Kidney (tissue), 14 donors: Measurements from ENCODE around the gene CWC22. TPM values are rescaled to one million over a fixed set of nuclear protein-coding genes. Genes with fewer than 3 reads are reported as not detected.

Source experiments
- DNase-seq, 5 donors: peaks; one replicate each; pipeline ENCODE4 v3.0.0-alpha.2; 2013 to 2020
- FAIRE-seq: peaks from 2 replicates; lab custom pipeline; 2012; peaks lifted over from hg19 to GRCh38; lab: Jason Lieb, UNC
- H3K27ac ChIP-seq, 2 donors: one replicate each; pipeline ENCODE4 v1.7.0; 2013; ENCODE audit warnings: low read depth in 2 of 2, low read length in 2 of 2, inconsistent platforms in 1 of 2
- H3K27me3 ChIP-seq: one replicate; pipeline ENCODE4 v1.7.1; 2013; ENCODE audit warnings: low read length, inconsistent platforms; ENCODE audit not compliant: control insufficient read depth, insufficient read depth
- H3K36me3 ChIP-seq, 3 donors: one replicate each; pipeline versions ENCODE4 v1.7.0 to v1.7.1; 2013; ENCODE audit warnings: low read length in 3 of 3, control low read depth in 1 of 3, inconsistent platforms in 1 of 3; ENCODE audit not compliant: insufficient read depth in 3 of 3, control insufficient read depth in 2 of 3
- H3K4me1 ChIP-seq, 3 donors: one replicate each; pipeline versions ENCODE4 v1.7.0 to v1.7.1; 2013; ENCODE audit warnings: low read length in 3 of 3, inconsistent platforms in 1 of 3, low read depth in 1 of 3; ENCODE audit not compliant: control insufficient read depth in 2 of 3, insufficient read depth in 2 of 3
- H3K4me3 ChIP-seq, 3 donors: one replicate each; pipeline versions ENCODE4 v1.7.0 to v1.8.1; 2013; ENCODE audit warnings: low read length in 3 of 3, control low read depth in 1 of 3, inconsistent platforms in 1 of 3
- H3K9ac ChIP-seq, 3 donors: one replicate each; pipeline versions ENCODE4 v1.7.0 to v1.7.1; 2013; ENCODE audit warnings: low read length in 3 of 3, control low read depth in 1 of 3, inconsistent platforms in 1 of 3
- H3K9me3 ChIP-seq, 3 donors: one replicate each; pipeline versions ENCODE4 v1.7.0 to v1.7.1; 2013; ENCODE audit warnings: low read length in 3 of 3, control low read depth in 1 of 3, inconsistent platforms in 1 of 3; ENCODE audit not compliant: control insufficient read depth in 2 of 3, insufficient read depth in 1 of 3
- intact Hi-C: fragments of 100-400 bp; cut with DNase I; formaldehyde crosslinking; loops from one replicate; pipeline ENCODE4 v1.11.1; 2022
- polyA plus RNA-seq: library from polyadenylated mRNA; stranded (reverse); fragments of 350-450 nt; fragmentation: Illumina TruSeq; extraction: RNeasy Lipid Tissue Mini Kit (QIAGEN cat#74804); gene quantifications from one replicate; pipeline ENCODE4 v1.2.3, GENCODE V29; 2014; ENCODE audit warnings: low read depth, low replicate concordance; ENCODE audit not compliant: insufficient read depth
- total RNA-seq: library from RNA; stranded (reverse); fragmentation: NEBNext Ultra II Directional; extraction: Animal tissue kit (Norgen Biotek cat#: 25700); gene quantifications from one replicate; pipeline ENCODE4 v1.2.1, GENCODE V29; 2021
- TF ChIP-seq, protein P1 (sequence below): IDR thresholded peaks from 3 replicates; pipeline ENCODE4 v1.5.1; 2012; ENCODE audit warnings: mild to moderate bottlenecking, moderate library complexity, borderline replicate concordance; ENCODE audit not compliant: insufficient read depth; ENCODE audit errors: extremely low read depth
- donor health status: control.
- donor health status: control.
- donor health status: control.
- donor health status: control.
- donor health status: control.
- donor health status: DM: yes; HTN: yes; CAD: no.
- donor health status: Normal renal cell carcinoma (clear cell type).

The CWC22 gene
- total and polyA plus RNA-seq, 2 donors from 2014 or later, result 10.3 to 20.6 TPM

DNA sequence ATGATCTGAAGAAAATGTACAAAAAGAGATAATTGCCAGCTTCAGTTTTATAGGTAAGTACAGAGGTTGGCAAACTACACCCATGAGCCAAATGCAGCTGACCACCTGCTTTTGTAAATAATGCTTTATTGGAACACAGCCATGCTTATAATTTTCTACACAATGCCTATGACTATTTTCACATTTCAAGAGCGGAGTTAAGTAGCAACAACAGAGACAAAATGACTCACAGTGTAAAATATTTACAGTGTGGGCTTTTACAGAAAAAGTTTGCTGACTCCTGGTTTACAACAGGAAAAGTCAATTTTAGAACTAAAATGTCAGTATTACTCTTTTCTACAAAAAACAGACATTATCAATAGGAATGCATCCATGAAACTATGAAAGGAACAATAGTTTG is 26.0 kb downstream of the CWC22 start:
- intact Hi-C loops, result no loop called here
- H3K9me3 ChIP-seq, result no peaks in the 10 kb centered on the region
- H3K27ac ChIP-seq, result no peak overlapping the region
- H3K27me3 ChIP-seq, result no peaks in the 10 kb centered on the region
- H3K9ac ChIP-seq, result no peak overlapping the region
- DNase-seq, result no peak
- no peak overlapping the region for H3K4me3 ChIP-seq
- H3K36me3 ChIP-seq, result peaks cover 10 to 25% (median 15%) of the 10 kb centered on the region in 3 donors
- TF ChIP-seq, protein P1, sequence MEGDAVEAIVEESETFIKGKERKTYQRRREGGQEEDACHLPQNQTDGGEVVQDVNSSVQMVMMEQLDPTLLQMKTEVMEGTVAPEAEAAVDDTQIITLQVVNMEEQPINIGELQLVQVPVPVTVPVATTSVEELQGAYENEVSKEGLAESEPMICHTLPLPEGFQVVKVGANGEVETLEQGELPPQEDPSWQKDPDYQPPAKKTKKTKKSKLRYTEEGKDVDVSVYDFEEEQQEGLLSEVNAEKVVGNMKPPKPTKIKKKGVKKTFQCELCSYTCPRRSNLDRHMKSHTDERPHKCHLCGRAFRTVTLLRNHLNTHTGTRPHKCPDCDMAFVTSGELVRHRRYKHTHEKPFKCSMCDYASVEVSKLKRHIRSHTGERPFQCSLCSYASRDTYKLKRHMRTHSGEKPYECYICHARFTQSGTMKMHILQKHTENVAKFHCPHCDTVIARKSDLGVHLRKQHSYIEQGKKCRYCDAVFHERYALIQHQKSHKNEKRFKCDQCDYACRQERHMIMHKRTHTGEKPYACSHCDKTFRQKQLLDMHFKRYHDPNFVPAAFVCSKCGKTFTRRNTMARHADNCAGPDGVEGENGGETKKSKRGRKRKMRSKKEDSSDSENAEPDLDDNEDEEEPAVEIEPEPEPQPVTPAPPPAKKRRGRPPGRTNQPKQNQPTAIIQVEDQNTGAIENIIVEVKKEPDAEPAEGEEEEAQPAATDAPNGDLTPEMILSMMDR, result no peak
- no peak for FAIRE-seq
- H3K4me1 ChIP-seq, result no peaks in the 10 kb centered on the region

DNA sequence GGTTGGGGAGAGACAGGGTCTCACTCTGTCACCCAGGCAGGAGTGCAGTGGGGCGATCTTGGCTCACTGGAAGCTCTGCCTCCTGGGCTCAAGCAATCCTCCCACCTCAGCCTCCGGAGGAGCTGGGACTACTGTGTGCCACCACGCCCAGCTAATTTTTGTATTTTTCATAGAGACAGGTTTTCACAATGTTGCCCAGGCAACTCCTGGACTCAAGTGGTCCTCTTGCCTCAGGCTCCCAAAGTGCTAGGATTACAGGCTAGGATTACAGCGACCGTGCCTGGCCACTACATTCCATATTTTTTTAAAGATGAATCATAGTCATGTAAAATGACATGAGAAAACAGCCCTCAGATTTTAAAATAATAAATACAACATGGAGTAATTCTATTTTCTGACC is 32.3 kb downstream of the CWC22 start:
- Histone ChIP-seq H3K36me3 (peaks cover 2 to 14% (median 8%) of the 10 kb centered on the region in 3 donors), H3K9ac (no peak overlapping the region), H3K9me3 (no peaks in the 10 kb centered on the region), H3K4me1 (no peaks in the 10 kb centered on the region), H3K27me3 (no peaks in the 10 kb centered on the region), H3K4me3 (no peak overlapping the region), H3K27ac (no peak overlapping the region)
- intact Hi-C loops, result no loop called here
- no peak for FAIRE-seq
- TF ChIP-seq, protein P1, result no peak
- DNase-seq, result no peak

DNA sequence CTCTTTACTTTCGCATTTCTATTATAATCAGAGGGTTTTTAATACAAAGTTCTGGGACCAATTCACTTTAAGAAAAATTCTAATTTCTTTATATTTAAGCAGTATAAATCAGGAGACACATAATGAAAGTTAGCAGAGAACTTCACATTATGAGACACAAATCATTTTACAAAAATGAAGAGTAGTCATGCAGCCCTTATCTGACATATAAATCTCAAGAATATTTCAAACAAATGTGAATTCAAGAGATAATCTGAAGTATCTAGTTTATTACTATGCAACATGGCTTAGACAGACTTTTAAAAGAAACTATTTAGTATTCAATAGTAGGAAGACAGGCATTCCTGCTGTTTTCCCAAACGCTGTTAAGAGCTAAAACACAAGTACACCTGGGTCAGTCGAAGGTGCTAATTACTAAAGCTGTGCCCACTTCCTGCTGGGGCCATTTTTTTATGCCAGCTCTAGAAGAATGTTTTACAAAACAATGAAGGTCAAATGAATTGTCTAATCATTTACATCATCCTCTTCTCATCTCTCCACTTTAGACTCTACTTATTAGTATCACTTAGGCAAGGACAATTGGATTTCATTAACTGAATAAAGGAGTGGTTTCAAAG is 40.2 kb downstream of the CWC22 start:
- no peaks in the 10 kb centered on the region for H3K27me3 ChIP-seq
- H3K4me1 ChIP-seq, result no peaks in the 10 kb centered on the region
- H3K36me3 ChIP-seq, result peaks cover 11 to 17% (median 17%) of the 10 kb centered on the region in 3 donors
- intact Hi-C loops, result no loop called here
- TF ChIP-seq, protein P1, result no peak
- DNase-seq (no peak), FAIRE-seq (no peak)
- no peak overlapping the region for H3K27ac ChIP-seq
- H3K9ac ChIP-seq, result no peak overlapping the region
- no peaks in the 10 kb centered on the region for H3K9me3 ChIP-seq
- H3K4me3 ChIP-seq, result no peak overlapping the region
